Measurements from ENCODE around the gene RBM42.

RBM42 gene

DNA sequence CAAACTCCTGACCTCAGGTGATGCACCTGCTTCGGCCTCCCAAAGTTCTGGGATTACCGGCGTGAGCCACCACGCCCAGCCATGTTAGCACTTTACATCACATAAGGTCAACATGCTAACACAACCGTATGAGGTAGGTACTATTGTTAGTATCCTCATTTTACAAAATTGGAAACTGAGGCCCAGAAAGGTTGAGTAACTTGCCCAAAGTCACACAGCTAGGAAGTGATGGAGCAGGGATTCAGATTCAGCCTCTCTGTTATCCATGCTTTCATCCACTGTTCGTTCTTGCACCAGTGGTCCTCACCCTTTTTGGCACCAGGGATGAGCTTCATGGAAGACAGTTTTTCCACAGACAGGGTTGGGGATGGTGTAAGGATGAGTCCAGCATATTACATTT, 27.9 kb downstream of the RBM42 start:
- DNase-seq = no peak

DNA sequence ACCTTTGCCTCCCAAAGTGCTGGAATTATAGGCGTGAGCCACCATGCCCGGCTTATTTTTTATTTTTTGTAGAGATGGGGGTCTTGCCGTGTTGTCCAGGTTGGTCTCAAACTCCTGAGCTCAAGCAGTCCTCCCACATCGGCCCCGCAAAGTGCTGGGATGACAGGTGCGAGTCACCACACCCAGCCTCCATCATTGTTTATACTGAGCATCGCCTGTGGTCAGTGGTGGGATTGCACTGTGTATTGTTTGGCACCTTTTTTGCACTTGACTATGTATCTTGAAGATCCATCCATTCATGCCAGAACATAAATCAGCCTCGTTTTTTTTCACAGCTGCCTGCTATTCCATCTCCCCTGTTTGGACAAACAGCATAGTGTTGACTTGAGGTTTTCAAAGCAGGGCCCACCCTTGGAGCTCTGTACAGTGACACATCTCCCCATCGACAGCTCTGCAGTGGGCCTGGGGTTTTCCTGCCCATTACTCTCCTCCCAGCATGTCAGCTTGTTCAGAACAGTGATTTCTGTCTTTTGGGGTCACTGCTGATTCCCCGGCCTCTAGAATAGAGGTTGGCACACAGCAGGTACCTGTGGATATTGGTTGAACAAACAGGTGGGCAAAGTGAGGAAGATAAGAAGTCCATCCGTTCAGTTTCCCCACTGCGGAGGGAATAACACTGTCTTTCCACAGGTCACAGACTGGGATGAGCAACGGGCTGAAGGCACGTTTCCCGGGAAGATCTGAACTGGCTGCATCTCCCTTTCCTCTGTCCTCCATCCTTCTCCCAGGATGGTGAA, 29.3 kb downstream of the RBM42 start:
- no peak for DNase-seq

DNA sequence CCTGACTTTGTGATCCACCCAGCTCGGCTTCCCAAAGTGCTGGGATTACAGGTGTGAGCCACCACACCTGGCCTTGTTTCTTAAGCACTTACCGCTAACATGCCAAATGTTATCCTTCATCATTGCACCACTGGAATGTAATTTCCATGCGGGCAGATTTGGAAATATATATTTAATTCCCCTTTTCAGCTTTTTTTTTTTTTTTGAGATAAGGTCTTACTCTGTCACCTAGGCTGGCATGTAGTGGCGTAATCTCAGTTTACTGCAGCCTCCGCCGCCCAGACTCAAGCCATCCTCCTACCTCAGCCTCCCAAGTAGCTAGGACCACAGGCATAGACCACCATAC, 33.1 kb downstream of the RBM42 start:
- DNase-seq = no peak

DNA sequence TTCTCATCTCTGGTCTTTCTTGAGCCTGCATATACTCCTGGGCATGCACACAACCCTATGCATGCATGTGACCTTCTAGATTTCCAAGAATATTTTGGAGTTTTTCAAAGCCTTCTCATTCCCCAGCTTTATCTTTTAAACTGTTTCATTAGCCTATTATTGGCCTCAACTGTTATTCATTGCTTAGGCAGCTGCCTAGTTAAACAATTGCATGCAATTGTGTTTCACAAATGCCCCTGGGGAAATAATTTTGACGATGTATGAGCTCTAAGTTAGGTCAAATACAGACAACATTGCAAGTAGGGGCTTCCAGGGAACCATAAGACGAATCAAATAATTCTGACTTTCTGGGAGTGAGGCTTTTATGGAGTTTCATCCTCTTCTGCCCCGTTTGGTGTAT, 35.1 kb downstream of the RBM42 start:
- no peak for DNase-seq

DNA sequence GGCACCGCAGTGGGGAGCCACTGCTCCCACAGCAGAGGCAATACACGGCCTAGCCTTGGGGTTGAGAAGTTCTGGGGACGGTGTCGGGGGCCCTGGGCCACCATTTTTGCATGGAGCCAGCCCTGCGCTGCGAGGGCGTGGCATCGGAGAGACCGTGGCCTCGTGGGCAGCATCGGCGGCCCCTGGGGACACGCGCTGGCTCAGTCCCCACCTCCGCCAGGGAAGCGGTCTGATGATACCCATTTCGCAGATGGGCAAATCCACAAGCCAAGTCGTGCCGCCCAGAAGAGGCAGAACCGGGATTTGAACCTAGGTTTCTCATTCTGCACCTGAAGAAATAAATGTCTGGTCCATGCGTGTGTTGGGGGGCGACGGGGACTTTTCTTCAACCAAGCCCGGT, 36.3 kb downstream of the RBM42 start:
- DNase-seq = no peak

DNA sequence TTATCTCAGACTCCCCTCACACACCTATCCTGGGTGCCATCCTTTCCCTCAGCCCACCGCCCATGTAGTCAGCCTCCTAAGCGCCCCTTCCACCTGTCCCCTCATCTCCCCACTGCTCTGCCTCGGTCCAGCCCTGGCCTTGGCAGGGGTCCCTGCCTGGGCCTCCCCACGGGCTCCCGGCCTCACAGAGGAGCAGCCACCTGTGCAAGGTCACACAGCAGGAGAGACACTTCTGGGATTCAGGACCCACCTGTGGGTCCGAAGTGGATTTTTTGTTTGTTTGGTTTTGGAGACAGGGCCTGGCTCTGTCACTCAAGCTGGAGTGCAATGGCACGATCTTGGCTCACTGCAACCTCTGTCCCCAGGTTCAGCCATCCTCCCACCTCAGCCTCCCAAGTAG, 36.8 kb downstream of the RBM42 start:
- no peak for DNase-seq

DNA sequence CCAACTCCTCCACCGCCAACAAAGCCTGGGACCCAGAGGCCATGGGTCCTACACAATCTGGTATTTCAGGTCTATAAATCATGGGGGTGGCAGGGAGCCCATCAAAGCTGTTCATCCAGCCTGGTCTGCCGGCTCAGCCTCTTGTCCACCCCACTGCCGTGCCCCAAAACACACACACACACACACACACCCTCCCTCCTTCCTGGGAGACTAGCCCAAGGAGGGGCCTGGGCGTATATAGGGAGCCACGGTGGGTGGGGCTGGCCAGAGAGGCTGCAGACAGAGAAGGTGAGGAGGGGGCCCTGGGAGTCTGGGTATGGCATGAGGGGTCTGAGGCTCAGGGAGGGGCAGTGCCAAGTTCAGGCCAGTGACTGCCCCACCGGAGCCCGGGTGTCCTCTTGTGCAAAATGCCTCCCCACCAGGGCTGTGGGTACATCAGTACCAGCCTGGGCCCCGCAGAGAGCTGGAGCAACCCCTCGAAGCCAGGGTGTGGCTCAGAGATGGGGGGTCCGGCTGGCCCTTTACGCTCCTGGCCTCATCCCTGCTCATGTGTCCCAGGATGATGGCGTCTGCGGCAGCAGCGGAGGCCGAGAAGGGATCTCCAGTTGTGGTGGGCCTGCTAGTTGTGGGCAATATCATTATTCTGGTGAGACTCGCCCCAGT, 37.5 kb downstream of the RBM42 start, which contains the start of gene UPK1A:
TSS of gene UPK1A (plus strand) at position 267 of the 663 bp plus-strand sequence. CDS start at position 563, 296 bp downstream.
- no peak for DNase-seq

DNA sequence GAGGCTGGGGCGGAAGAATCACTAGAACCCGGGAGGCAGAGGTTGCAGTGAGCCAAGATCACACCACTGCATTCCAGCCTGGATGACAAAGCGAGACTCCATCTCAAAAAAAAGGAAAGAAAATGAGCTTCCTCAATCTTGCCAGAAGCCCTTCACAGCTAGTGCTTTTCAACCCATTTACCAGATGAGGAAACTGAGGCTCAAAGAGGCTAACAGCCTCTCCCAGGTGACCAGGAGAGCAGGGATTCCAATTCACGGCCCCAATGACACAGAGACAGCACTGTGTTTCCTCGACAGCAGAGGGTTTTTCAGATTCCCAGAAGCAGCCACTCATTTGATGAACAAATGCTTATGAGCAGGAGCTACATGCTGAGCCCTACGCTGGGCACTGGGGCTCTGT, 40.7 kb downstream of the RBM42 start:
- DNase-seq = no peak

DNA sequence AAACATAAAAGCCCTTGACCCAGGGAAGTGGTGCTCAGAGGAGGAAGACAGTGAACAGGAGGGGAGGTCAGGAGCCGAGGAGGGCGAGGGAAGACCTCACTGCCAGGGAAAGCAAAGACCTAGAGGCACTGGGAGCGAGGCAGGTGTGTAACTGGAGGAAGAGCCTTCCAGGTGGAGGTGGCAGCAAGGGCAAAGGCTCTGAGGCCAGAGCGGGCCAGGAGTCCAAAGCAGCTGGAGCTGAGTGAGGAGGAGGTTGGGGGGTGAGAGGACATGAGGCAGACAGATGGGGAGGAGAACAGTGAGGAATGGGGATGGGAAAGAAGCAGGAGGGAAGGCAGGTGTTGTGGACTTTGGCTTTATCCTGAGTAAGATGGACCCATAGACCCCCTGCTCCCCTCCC, 41.1 kb downstream of the RBM42 start:
- no peak for DNase-seq

DNA sequence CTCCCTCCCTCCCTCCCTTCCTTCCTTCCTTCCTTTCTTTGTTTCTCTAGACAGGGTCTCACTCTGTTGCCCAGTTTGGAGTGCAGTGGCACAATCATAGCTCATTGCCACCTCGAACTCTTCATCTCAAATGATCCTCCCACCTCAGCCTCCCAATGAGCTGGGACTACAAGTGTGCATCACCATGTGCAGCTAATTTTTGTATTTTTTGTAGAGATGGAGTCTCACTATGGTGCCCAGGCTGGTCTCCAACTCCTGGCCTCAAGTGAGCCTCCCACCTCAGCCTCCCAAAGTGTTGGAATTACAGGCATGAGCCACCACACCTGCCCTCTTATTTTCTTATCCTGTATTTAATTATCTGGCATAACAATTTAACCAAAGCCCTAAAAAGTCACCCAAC, 41.9 kb downstream of the RBM42 start:
- no peak for DNase-seq

DNA sequence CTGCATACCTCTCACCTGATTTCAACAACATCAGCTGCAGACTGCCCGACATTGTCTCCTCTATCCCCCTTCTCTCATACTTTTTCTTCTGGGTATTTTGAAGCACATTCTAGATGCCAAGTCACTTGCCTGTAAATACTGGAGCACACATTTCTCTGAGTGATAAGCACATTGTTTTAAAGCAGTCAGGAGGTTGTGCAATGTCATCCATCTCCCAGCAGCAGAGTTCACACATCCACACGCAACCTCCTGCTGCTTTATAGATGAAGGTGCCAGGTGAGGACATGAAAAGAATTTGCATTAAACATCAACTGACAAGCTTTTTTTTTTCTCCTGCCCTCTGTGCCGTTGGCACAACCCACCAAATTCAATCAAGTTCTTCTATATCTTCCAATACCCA, 43.0 kb downstream of the RBM42 start:
- DNase-seq = no peak

DNA sequence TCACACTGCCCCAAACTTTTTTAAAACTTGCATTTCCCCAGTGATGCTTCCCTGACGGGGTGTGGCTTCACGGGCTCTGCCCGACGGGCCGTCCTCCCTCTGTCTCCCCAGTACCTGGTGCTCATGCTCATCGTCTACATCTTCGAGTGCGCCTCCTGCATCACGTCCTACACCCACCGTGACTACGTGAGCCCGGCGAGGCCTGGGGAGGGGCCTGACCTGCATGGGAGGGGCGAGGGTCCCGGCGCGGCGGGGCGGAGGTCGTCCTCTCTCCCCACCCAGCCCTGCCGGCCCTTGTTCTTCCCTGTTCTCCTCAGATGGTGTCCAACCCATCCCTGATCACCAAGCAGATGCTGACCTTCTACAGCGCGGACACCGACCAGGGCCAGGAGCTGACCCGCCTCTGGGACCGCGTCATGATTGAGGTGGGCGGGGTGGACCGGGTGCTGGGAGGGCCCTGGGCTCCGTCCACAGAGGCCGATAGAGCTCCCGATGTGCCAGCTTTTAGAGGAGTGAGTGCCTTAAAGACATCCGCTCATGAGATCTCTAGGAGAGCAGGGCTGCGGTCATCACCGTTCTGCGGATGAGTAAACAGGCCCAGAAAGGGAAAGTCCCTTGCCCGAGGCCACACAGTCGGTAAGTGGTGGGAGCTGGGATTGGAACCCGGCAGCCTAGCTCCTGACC, 44.4 kb downstream of the RBM42 start:
- DNase-seq = no peak

DNA sequence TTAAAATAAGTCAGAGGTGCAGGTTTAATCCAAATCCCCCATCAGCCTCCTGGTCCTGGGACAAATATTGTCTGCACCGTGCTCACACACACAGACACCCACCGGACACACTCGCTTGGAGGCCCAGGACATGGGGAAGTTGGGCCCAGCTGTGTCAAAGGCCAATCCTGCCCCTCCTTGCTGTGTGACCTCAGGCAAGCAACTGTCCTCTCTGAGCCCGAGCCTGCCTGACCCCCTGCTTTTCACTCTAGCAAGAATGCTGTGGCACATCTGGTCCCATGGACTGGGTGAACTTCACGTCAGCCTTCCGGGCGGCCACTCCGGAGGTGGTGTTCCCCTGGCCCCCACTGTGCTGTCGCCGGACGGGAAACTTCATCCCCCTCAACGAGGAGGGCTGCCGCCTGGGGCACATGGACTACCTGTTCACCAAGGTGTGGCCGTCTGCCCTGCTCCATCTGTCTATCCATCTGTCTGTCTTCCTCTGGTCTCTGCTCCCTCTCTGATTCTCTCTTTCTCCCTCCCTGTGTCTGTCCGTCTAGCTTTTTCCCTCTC, 46.8 kb downstream of the RBM42 start:
- no peak for DNase-seq

Data from NCI-H2029 treated with DMSO at 0.1 percent for 48 hours (cell line).